WI38 (cell line): ENCODE measurements around the gene ARHGAP26.

Experiments used
- H3K4me3 ChIP-seq: 2 replicates; pipeline ENCODE4 v1.5.1; 2011; ENCODE audit warnings: low read depth, mild to moderate bottlenecking, control low read depth, low read length
- TF ChIP-seq, protein P1 (sequence below): IDR thresholded peaks from 2 replicates; pipeline ENCODE4 v1.5.1; 2012; ENCODE audit warnings: low read depth, mild to moderate bottlenecking, control low read depth, low read length

Gene ARHGAP26

GRCh38 chr5:142777099-142777498, 6.9 kb downstream of the ARHGAP26 start:
- H3K4me3 ChIP-seq = no peak overlapping the region
- TF ChIP-seq, protein P1, sequence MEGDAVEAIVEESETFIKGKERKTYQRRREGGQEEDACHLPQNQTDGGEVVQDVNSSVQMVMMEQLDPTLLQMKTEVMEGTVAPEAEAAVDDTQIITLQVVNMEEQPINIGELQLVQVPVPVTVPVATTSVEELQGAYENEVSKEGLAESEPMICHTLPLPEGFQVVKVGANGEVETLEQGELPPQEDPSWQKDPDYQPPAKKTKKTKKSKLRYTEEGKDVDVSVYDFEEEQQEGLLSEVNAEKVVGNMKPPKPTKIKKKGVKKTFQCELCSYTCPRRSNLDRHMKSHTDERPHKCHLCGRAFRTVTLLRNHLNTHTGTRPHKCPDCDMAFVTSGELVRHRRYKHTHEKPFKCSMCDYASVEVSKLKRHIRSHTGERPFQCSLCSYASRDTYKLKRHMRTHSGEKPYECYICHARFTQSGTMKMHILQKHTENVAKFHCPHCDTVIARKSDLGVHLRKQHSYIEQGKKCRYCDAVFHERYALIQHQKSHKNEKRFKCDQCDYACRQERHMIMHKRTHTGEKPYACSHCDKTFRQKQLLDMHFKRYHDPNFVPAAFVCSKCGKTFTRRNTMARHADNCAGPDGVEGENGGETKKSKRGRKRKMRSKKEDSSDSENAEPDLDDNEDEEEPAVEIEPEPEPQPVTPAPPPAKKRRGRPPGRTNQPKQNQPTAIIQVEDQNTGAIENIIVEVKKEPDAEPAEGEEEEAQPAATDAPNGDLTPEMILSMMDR = no peak

DNA sequence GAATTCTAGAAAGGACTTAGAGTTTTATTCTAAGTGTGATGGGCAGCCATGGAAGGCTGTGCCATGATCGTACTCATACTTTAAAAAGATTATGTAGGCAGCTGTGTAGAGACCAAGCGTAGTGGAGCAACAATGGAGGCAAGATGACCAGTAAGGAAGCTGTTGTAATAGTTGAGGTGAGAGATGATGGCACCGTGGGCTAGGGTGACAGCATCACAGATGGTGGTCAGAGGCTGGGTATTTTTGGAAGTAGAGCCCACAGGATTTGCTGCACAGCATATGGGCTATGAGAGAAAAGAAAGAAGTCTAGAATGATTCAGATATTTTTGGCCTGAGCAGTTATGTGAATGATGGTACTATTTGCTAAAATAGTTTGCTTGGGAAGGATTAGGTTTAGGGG, 7.7 kb downstream of the ARHGAP26 start:
- TF ChIP-seq, protein P1 = no peak
- no peak overlapping the region for H3K4me3 ChIP-seq

DNA sequence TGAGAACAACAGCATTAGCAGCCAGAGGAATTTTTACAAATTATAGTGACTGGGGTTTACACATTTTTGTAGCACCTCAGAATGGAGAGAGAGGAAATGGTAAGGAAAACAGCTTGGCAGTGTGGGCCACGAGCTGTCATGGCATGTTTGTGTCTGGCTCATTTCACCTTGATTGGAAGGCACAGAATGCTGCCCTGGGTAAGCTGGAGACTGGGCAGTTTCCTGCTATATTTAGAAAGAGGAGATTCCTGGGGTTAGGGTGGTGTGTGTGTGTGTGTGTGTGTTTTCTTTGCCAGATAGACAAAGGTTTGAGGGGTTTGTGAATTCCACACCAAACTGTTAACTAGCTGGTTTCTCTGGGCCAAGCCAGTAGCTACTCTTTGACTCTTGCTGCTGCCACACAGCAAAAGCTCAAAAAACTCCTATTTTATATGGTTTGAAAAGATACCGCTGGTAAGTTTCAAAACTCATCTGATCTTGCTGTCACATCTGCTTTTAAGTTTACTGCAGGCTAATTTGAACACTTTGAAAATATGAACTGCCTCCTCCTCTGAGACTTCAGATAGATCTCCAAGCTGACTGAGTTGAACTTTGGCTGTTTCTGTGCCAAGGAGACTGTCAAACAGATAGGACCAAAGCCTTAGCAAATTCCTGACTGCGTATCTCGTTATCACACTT, 9.1 kb downstream of the ARHGAP26 start:
- TF ChIP-seq, protein P1 = no peak
- H3K4me3 ChIP-seq = no peak overlapping the region

DNA sequence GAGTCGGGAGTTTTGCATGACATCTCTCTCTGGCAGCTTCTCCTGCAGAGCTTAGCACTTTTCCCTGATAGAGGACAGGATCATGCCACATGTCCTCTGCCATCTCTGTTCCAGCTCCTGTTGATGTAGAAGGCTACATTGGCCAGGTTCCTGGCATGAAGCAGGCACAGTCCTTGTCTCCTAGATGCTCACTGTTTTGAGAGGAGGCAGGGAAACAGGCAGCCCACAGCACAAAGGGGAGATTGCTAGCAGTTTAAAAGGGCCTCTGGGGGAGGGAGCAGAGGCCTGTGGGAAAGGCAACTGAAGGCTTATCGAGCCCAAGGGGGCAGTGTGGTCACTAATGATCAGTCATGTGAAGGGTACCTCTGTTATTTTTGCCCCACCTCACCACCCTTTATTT, 10.7 kb downstream of the ARHGAP26 start:
- H3K4me3 ChIP-seq = no peak overlapping the region
- TF ChIP-seq, protein P1 = no peak

- H3K4me3 ChIP-seq = no peak overlapping the region
- TF ChIP-seq, protein P1 = no peak
Measured at GRCh38 chr5:142782976-142783530, 12.9 kb downstream of the ARHGAP26 start.

DNA sequence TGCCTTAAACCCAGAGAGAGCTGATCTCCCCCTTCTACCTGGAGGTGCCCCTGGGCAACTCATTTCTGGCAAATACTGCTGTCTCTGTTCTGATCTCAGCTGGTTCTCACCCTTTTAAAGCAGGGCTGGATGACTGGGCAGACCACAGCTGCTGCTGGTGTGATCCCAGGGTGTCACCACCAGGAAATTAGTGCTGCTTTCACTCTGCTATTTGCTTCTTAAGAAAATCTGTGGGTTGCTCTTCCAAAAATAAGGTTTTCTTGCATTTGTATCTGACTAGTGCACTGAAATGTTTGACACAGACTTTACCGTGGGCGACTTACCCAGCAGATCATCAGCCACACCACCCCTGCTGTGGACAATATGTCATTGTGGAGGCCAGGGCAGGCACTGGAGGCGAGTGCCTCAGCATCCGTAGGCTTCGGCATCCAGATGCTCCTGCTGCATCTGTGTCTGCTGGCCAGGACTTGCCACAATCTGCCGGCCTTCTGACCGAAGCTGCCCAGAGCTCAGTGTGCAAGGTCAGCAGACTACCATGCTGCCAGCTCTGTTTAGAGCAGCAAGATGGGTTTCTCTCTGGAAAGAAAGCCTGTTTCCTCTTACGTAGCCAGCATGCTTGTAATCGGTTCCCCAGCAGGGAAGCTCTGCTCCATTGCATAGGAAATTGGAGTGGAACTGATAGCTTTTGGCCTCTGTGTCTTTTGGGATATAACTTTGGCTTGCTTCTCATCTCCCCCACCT, 13.6 kb downstream of the ARHGAP26 start:
- TF ChIP-seq, protein P1 = no peak
- H3K4me3 ChIP-seq = no peak overlapping the region

- TF ChIP-seq, protein P1 = no peak
- H3K4me3 ChIP-seq = no peak overlapping the region
Measured at GRCh38 chr5:142784401-142784955, 14.3 kb downstream of the ARHGAP26 start.
